ENCODE measurements around the gene ZFP36L2.

GRCh38 chr2:43201016-43201415 lies 25.4 kb downstream of the ZFP36L2 start:
- TF ChIP-seq CTCF (conservative IDR thresholded peaks at IDR 0.05 in 1 of 2, IDR thresholded peaks at IDR 0.05 in 1 of 2; ENCODE audit: extremely low read depth in 1 of 2, insufficient read depth in 1 of 2, low read depth in 1 of 2, low read length in 2 of 2) (no peak), EZH2 (IDR thresholded peaks at IDR 0.05; ENCODE audit: borderline replicate concordance, low read length) (no peak)
